ENCODE results near the gene DYNC1I1.
A peak's percentile ranks its signal among the peaks of the same experiment; 100 is the strongest.

Gene DYNC1I1

GRCh38 chr7:95772298-95772770, at the start of gene DYNC1I1:
DYNC1I1 (plus strand) TSS chr7:95772554; CDS start chr7:95804730, 32,176 bp downstream.
- H3K4me1 Mint-ChIP-seq (ENCODE audit: low read depth) = peaks cover 3% of the 10 kb centered on the region
- peak within 1 kb of the TSS; percentile 81 for H3K4me3 Mint-ChIP-seq
- no peaks in the 10 kb centered on the region for H3K9me3 Mint-ChIP-seq
- no peak within 1 kb of the TSS for H3K27ac Mint-ChIP-seq
- H3K36me3 Mint-ChIP-seq (ENCODE audit: low read depth) = no peaks in the 10 kb centered on the region
- DNase-seq (ENCODE audit: low spot score) = peak; percentile 27
- peaks cover 38% of the 10 kb centered on the region for H3K27me3 Mint-ChIP-seq (ENCODE audit: low read depth)

DNA sequence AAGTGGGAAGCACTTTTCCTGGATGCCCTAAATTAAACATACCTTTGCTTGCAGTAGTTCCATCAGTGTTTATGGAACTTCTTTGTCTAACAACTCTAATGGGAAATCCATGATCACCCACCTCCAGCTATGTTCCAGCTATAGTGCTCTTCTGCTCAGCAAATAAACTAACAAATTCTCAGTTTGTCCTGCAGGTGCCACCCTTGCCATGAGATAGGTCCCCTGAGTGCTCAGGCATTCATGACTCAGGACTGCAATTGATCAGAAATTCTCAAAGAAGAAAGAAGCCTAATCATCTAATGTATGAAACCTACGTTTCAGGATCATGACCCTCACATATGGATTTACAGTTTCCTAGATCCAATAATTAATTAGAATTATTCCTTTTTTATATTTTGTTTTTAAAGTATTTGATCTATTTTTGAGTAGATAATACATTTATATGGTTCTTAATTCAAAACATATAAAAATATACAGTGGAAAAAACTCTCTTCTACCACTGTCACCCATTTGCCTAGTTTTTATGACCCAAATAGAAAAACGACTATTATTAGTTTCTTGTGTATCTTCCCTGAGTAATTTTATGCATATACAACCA, 48.7 kb upstream of the DYNC1I1 start:
- Mint-ChIP-seq H3K4me1 (ENCODE audit: low read depth) (no peaks in the 10 kb centered on the region), H3K9me3 (no peaks in the 10 kb centered on the region), H3K27ac (no peak overlapping the region), H3K36me3 (ENCODE audit: low read depth) (no peaks in the 10 kb centered on the region), H3K27me3 (ENCODE audit: low read depth) (no peaks in the 10 kb centered on the region), H3K4me3 (no peak overlapping the region)
- no peak for DNase-seq (ENCODE audit: low spot score)

- H3K4me1 Mint-ChIP-seq (ENCODE audit: low read depth) = no peaks in the 10 kb centered on the region
- H3K27ac Mint-ChIP-seq = no peak overlapping the region
- no peaks in the 10 kb centered on the region for H3K27me3 Mint-ChIP-seq (ENCODE audit: low read depth)
- no peak overlapping the region for H3K4me3 Mint-ChIP-seq
- no peak for DNase-seq (ENCODE audit: low spot score)
- no peaks in the 10 kb centered on the region for H3K9me3 Mint-ChIP-seq
- no peaks in the 10 kb centered on the region for H3K36me3 Mint-ChIP-seq (ENCODE audit: low read depth)
Measured at GRCh38 chr7:95725205-95725604, 47.1 kb upstream of the DYNC1I1 start.

GRCh38 chr7:95730493-95731280, 41.7 kb upstream of the DYNC1I1 start:
- Mint-ChIP-seq H3K36me3 (ENCODE audit: low read depth) (no peaks in the 10 kb centered on the region), H3K4me3 (no peak overlapping the region), H3K27ac (no peak overlapping the region), H3K4me1 (ENCODE audit: low read depth) (no peaks in the 10 kb centered on the region), H3K27me3 (ENCODE audit: low read depth) (no peaks in the 10 kb centered on the region), H3K9me3 (no peaks in the 10 kb centered on the region)
- no peak for DNase-seq (ENCODE audit: low spot score)

DNA sequence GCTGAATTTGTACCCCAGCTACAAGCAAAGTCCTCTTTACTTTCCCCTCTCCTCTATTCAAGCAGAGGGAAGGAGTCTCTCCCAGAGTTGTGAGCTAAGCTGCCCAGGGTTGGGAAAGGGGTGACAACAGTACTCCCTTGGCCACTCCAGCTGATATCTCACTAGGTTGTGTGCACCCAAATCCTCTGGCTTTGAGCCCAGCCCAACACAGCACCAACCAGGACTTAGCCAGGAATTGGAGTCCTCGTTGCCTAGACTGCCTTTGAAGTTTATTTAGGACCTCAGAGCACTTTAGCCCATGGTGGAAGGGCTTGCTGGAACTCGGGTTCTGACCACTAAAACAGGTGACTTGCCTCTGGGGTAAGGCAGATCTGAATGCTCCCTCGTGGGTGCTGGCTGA, 35.7 kb upstream of the DYNC1I1 start:
- Mint-ChIP-seq H3K4me3 (no peak overlapping the region), H3K9me3 (no peaks in the 10 kb centered on the region), H3K27me3 (ENCODE audit: low read depth) (no peaks in the 10 kb centered on the region), H3K36me3 (ENCODE audit: low read depth) (no peaks in the 10 kb centered on the region), H3K27ac (no peak overlapping the region), H3K4me1 (ENCODE audit: low read depth) (no peaks in the 10 kb centered on the region)
- DNase-seq (ENCODE audit: low spot score) = no peak

DNA sequence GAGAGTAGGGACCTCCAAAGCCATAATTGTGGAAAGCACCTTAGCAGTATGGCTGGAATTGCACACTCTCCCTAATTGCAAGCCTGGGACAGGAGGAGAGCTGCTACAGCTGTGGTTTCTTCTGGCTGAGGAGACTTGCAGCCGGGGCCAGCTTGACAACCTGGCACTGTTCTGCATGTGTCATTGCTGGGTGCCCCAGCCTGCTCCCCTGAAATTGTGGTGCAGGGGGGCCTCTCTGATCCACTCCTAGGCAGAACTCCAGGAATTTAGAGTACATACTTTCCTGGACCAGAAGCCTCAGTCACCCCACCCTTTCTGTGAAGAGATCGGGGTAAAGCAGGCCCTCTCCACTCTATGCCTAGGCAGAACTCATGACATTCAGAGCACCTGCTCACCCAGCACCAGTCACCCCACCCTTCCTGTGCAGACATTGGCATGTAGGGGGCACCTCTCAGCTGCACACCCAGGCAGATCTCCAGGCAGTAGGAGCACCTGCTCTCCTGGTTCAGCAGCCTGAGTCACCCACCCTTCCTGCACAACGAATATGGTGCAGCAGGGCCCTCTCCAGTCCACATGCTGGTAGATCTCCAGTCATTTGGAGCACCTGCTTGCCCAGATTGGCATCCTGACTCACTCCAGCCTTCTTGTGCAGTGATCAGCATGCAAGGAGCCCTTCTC, 34.4 kb upstream of the DYNC1I1 start:
- DNase-seq (ENCODE audit: low spot score) = no peak
- H3K27me3 Mint-ChIP-seq (ENCODE audit: low read depth) = no peaks in the 10 kb centered on the region
- no peaks in the 10 kb centered on the region for H3K9me3 Mint-ChIP-seq
- H3K4me3 Mint-ChIP-seq = no peak overlapping the region
- no peaks in the 10 kb centered on the region for H3K36me3 Mint-ChIP-seq (ENCODE audit: low read depth)
- H3K27ac Mint-ChIP-seq = no peak overlapping the region
- no peaks in the 10 kb centered on the region for H3K4me1 Mint-ChIP-seq (ENCODE audit: low read depth)

DNA sequence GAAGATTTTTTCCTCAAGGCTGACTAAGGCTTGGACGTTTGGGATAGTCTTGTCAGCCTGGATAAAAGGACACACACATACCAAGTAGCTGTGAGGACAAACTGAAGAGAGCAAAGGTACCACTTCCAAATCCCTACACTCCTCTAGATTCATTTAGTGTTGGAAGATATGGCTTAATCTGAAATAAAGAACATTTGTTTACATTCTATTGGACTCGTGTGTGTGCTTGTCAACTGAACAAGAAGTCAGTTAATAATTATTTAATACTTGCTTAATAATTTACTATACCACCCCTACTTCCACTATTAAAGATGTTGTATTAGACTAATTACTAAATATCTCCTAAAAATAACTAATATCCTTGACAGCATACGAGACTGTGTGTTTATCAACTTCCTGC, 23.3 kb upstream of the DYNC1I1 start:
- no peaks in the 10 kb centered on the region for H3K9me3 Mint-ChIP-seq
- no peak for DNase-seq (ENCODE audit: low spot score)
- no peaks in the 10 kb centered on the region for H3K27me3 Mint-ChIP-seq (ENCODE audit: low read depth)
- no peak overlapping the region for H3K27ac Mint-ChIP-seq
- no peaks in the 10 kb centered on the region for H3K4me1 Mint-ChIP-seq (ENCODE audit: low read depth)
- H3K36me3 Mint-ChIP-seq (ENCODE audit: low read depth) = no peaks in the 10 kb centered on the region
- H3K4me3 Mint-ChIP-seq = no peak overlapping the region

DNA sequence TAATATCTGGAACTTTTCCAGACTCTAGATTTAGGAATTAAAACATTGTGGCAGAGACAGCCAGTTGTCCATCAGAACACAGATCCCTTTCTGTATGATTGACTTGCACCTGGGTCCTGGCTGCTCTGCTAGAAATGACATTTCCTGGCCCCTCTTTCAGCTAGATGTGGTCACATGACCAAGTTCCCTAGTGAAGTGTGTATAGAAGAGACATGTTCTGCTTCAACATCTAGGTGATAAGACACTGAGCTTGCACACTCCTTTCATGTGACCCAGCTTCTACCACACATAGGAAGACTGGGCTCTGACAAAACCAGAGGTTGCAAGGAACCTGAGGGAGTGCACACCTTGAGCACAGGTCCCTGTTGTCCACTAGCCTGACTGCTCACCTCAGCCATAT, 22.8 kb upstream of the DYNC1I1 start:
- no peaks in the 10 kb centered on the region for H3K27me3 Mint-ChIP-seq (ENCODE audit: low read depth)
- H3K27ac Mint-ChIP-seq = no peak overlapping the region
- no peak for DNase-seq (ENCODE audit: low spot score)
- no peaks in the 10 kb centered on the region for H3K36me3 Mint-ChIP-seq (ENCODE audit: low read depth)
- no peak overlapping the region for H3K4me3 Mint-ChIP-seq
- H3K4me1 Mint-ChIP-seq (ENCODE audit: low read depth) = no peaks in the 10 kb centered on the region
- no peaks in the 10 kb centered on the region for H3K9me3 Mint-ChIP-seq

DNA sequence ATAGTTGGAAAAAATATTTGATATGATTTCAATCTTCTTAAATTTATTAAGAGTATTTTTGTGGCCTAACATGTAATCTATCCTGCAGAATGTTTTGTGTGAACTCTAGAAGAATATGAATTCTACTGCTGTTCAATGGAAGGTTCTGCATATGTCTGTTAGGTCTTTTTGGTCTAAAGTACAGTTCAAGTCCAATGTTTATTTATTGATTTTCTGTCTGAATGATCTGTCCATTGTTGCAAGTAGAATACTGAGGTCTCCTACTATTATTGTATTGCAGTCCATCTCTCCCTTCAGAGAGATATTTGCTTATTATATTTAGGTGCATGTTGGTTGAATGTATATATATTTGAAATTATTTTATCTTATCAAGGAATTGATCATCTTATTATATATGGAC, 18.9 kb upstream of the DYNC1I1 start:
- H3K36me3 Mint-ChIP-seq (ENCODE audit: low read depth) = no peaks in the 10 kb centered on the region
- no peak overlapping the region for H3K27ac Mint-ChIP-seq
- no peak overlapping the region for H3K4me3 Mint-ChIP-seq
- no peaks in the 10 kb centered on the region for H3K9me3 Mint-ChIP-seq
- H3K27me3 Mint-ChIP-seq (ENCODE audit: low read depth) = no peaks in the 10 kb centered on the region
- H3K4me1 Mint-ChIP-seq (ENCODE audit: low read depth) = no peaks in the 10 kb centered on the region
- no peak for DNase-seq (ENCODE audit: low spot score)

GRCh38 chr7:95755277-95755934, 16.9 kb upstream of the DYNC1I1 start:
- H3K27me3 Mint-ChIP-seq (ENCODE audit: low read depth) = no peaks in the 10 kb centered on the region
- no peaks in the 10 kb centered on the region for H3K4me1 Mint-ChIP-seq (ENCODE audit: low read depth)
- H3K36me3 Mint-ChIP-seq (ENCODE audit: low read depth) = no peaks in the 10 kb centered on the region
- DNase-seq (ENCODE audit: low spot score) = no peak
- H3K9me3 Mint-ChIP-seq = no peaks in the 10 kb centered on the region
- no peak overlapping the region for H3K4me3 Mint-ChIP-seq
- no peak overlapping the region for H3K27ac Mint-ChIP-seq

DNA sequence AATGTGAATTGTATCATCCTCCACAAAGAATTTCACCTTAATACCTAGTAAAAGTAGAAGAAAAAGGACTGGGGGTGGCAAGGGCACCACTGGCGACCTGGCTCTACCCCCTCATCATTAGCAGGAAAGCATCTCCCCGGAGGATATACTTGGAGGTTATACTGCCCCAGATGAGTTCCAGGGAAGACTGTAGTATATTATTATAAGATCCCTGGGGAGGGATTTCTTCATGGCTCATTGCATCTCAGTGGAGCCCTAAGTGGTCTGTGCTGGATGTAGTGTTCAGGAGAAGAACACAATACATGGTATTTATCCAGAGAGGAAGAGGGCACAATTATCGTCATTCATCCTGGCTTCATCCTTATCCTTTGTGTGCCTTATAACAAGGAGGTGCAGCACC, 14.2 kb upstream of the DYNC1I1 start:
- H3K4me1 Mint-ChIP-seq (ENCODE audit: low read depth) = no peaks in the 10 kb centered on the region
- H3K27me3 Mint-ChIP-seq (ENCODE audit: low read depth) = no peaks in the 10 kb centered on the region
- H3K27ac Mint-ChIP-seq = no peak overlapping the region
- H3K9me3 Mint-ChIP-seq = no peaks in the 10 kb centered on the region
- H3K36me3 Mint-ChIP-seq (ENCODE audit: low read depth) = no peaks in the 10 kb centered on the region
- DNase-seq (ENCODE audit: low spot score) = no peak
- H3K4me3 Mint-ChIP-seq = no peak overlapping the region

DNA sequence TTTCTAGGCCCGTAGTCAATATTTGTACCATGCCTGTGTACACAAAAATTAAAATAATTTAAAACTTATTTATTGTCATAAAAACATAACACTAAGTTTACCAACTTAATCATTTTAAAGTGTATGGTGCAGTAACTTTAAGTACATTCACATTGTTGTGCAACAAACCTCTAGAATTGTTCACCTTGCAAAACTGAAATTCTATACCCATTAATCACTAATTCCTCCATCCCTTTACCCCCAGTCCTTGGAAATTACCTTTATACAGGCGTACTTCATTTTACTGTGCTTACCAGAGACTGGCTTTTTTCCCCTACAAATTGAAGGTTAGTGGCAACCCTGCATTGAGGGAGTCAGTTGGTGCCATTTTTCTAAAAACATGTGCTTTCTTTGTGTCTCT, 6.3 kb upstream of the DYNC1I1 start:
- Mint-ChIP-seq H3K27ac (no peak overlapping the region), H3K9me3 (no peaks in the 10 kb centered on the region), H3K36me3 (ENCODE audit: low read depth) (no peaks in the 10 kb centered on the region), H3K4me3 (no peak overlapping the region), H3K4me1 (ENCODE audit: low read depth) (no peaks in the 10 kb centered on the region), H3K27me3 (ENCODE audit: low read depth) (peaks cover 10% of the 10 kb centered on the region)
- no peak for DNase-seq (ENCODE audit: low spot score)

DNA sequence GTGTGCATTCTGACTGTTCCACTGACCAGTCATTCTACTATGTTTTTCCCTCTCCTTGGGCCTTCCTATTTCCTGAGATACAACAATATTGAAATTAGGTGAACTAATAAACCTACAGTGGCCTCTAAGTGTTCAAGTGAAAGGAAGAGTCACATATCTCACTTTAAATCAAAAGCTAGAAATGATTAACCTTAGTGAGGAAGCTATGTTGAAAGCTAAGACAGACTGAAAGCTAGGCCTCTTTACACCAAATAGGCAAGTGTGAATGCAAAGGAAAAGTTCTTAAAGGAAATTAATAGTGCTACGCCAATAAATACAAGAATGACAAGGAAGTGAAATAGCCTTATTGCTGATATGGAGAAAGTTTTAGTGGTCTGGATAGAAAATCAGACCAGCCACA, 5.7 kb upstream of the DYNC1I1 start:
- no peaks in the 10 kb centered on the region for H3K36me3 Mint-ChIP-seq (ENCODE audit: low read depth)
- no peaks in the 10 kb centered on the region for H3K4me1 Mint-ChIP-seq (ENCODE audit: low read depth)
- H3K4me3 Mint-ChIP-seq = no peak overlapping the region
- DNase-seq (ENCODE audit: low spot score) = no peak
- H3K27ac Mint-ChIP-seq = no peak overlapping the region
- peaks cover 15% of the 10 kb centered on the region for H3K27me3 Mint-ChIP-seq (ENCODE audit: low read depth)
- H3K9me3 Mint-ChIP-seq = no peaks in the 10 kb centered on the region
